Peyer's patch (tissue), 4 donors: ENCODE measurements around the gene RAB24. TPM values are rescaled to one million over a fixed set of nuclear protein-coding genes. Genes with fewer than 3 reads are reported as not detected.

Experiments used
- DNase-seq, 3 donors: peaks; one replicate each; pipeline ENCODE4 v3.0.0-alpha.2; 2017 to 2019
- H3K27ac ChIP-seq, 4 donors: fragments of 200-600 bp; sonication (generic); one replicate each; pipeline ENCODE4 v1.5.1; 2016 to 2019
- H3K27me3 ChIP-seq, 2 donors: fragments of 200-600 bp; sonication (generic); one replicate each; pipeline ENCODE4 v1.5.1; 2019
- H3K36me3 ChIP-seq, 3 donors: fragments of 200-600 bp; sonication (generic); one replicate each; pipeline ENCODE4 v1.5.1; 2016 to 2019
- H3K4me1 ChIP-seq, 4 donors: fragments of 200-600 bp; sonication (generic); one replicate each; pipeline ENCODE4 v1.5.1; 2016 to 2019
- H3K4me3 ChIP-seq, 4 donors: fragments of 200-600 bp; sonication (generic); 1 replicate in 3 of 4; 2 replicates in 1 of 4; pipeline ENCODE4 v1.5.1; 2016 to 2019; ENCODE audit warnings: mild to moderate bottlenecking in 1 of 4
- H3K9me3 ChIP-seq, 4 donors: fragments of 200-600 bp; sonication (generic); one replicate each; pipeline ENCODE4 v1.5.1; 2016 to 2019; ENCODE audit warnings: mild to moderate bottlenecking in 1 of 4
- POLR2A ChIP-seq, 2 donors: fragments of 450-650 bp; IDR thresholded peaks; one replicate each; pipeline ENCODE4 v1.5.1; 2017; ENCODE audit warnings: antibody characterized with exemption in 2 of 2, mild to moderate bottlenecking in 2 of 2, moderate library complexity in 2 of 2
- total RNA-seq, 4 donors: library from RNA; depleted of rRNA; stranded (reverse); fragments of >200 nt; gene quantifications; one replicate each; pipeline ENCODE4 v1.1.0, GENCODE V29; 2016
- TF ChIP-seq, protein P1 (sequence below), 6 experiments: fragments of 450-650 bp in 4 of 6; fragments of 200-600 bp in 2 of 6; sonication (generic) in 1 of 6; IDR thresholded peaks; one replicate each; pipeline ENCODE4 v1.5.1; 2017 to 2019; ENCODE audit warnings: antibody characterized with exemption in 6 of 6, mild to moderate bottlenecking in 3 of 6, moderate library complexity in 1 of 6

RAB24 gene
- total RNA-seq, 4 donors from 2014 or later = 37.0 to 58.6 (median 46.3) TPM

DNA sequence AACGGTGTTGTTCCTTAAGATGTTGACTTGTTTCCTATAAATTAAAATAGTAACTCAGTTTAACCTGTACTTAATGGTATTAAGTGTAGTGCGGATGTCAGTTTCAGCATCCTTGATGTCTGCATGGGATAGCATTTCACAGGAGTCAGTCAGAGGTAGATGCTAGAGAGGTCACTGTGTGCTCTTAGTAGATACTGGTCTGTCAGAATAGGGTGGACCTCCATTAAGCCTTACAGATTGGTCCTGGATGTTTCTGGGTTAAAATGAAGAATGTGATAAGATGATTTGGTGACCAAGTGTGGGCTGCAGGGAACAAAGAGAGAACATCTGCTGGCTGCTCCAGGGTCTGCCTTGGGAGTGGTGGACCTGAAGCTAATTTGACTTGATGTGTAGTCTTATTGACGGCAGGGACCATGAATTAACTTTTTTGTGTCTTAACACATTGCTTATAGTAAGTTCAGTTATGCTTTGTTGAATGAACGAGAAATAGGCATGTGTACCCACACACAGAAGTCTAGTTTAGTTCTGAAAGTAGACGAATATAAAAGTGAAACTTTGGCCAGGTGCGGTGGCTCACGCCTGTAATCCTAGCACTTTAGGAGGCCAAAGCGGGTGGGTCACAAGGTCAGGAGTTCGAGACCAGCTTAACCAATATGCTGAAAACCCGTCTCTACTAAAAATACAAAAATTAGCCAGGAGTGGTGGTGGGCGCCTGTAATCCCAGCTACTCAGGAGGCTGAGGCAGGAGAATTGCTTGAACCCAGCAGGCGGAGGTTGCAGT, 12.5 kb downstream of the RAB24 start:
- Histone ChIP-seq H3K4me1 (peaks cover 0 to 5% (median 3%) of the 10 kb centered on the region in 4 donors), H3K36me3 (peaks cover 0 to 96% (median 0%) of the 10 kb centered on the region in 3 donors), H3K4me3 (no peak overlapping the region), H3K27ac (no peak overlapping the region), H3K9me3 (no peaks in the 10 kb centered on the region), H3K27me3 (no peaks in the 10 kb centered on the region)
- no peak for TF ChIP-seq POLR2A (IDR thresholded peaks at IDR 0.05)
- TF ChIP-seq, protein P1, sequence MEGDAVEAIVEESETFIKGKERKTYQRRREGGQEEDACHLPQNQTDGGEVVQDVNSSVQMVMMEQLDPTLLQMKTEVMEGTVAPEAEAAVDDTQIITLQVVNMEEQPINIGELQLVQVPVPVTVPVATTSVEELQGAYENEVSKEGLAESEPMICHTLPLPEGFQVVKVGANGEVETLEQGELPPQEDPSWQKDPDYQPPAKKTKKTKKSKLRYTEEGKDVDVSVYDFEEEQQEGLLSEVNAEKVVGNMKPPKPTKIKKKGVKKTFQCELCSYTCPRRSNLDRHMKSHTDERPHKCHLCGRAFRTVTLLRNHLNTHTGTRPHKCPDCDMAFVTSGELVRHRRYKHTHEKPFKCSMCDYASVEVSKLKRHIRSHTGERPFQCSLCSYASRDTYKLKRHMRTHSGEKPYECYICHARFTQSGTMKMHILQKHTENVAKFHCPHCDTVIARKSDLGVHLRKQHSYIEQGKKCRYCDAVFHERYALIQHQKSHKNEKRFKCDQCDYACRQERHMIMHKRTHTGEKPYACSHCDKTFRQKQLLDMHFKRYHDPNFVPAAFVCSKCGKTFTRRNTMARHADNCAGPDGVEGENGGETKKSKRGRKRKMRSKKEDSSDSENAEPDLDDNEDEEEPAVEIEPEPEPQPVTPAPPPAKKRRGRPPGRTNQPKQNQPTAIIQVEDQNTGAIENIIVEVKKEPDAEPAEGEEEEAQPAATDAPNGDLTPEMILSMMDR (IDR thresholded peaks at IDR 0.05) = no peak
- DNase-seq = no peak

- H3K36me3 ChIP-seq = peaks cover 0 to 95% (median 0%) of the 10 kb centered on the region in 3 donors
- no peak overlapping the region for H3K4me3 ChIP-seq
- no peaks in the 10 kb centered on the region for H3K27me3 ChIP-seq
- no peaks in the 10 kb centered on the region for H3K4me1 ChIP-seq
- no peak overlapping the region for H3K27ac ChIP-seq
- H3K9me3 ChIP-seq = no peaks in the 10 kb centered on the region
- DNase-seq = no peak
- no peak for TF ChIP-seq POLR2A (IDR thresholded peaks at IDR 0.05)
- TF ChIP-seq, protein P1 (IDR thresholded peaks at IDR 0.05) = no peak
These were observed 15.3 kb downstream of the RAB24 start for GRCh38 chr5:177288191-177288590.

DNA sequence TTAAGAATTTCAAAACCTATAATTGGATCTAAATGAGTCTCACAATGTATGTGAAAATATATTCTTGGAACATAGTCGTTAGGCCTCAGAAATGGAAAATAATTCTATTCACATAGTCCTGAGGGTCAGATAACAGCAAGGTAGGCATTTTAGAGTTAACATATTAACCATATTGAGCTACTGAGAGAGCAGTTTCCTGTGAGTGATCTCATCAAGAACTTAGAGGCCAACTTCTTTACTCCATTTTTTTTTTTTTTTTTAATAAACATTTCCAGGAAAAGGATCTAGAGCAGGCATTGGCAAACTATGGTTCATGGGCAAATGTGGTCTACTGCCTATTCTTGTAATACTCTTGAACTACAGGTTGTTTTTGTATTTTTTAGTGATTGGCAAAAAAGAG, 26.6 kb downstream of the RAB24 start:
- no peak overlapping the region for H3K4me3 ChIP-seq
- no peaks in the 10 kb centered on the region for H3K27me3 ChIP-seq
- no peak for DNase-seq
- no peaks in the 10 kb centered on the region for H3K4me1 ChIP-seq
- TF ChIP-seq, protein P1 (IDR thresholded peaks at IDR 0.05) = no peak
- TF ChIP-seq POLR2A (IDR thresholded peaks at IDR 0.05) = no peak
- H3K36me3 ChIP-seq = peaks cover 0 to 74% (median 0%) of the 10 kb centered on the region in 3 donors
- H3K27ac ChIP-seq = no peak overlapping the region
- no peaks in the 10 kb centered on the region for H3K9me3 ChIP-seq

GRCh38 chr5:177275883-177276282, 27.6 kb downstream of the RAB24 start:
- TF ChIP-seq, protein P1 (IDR thresholded peaks at IDR 0.05) = no peak
- TF ChIP-seq POLR2A (IDR thresholded peaks at IDR 0.05) = no peak
- no peaks in the 10 kb centered on the region for H3K27me3 ChIP-seq
- DNase-seq = no peak
- no peak overlapping the region for H3K4me3 ChIP-seq
- H3K27ac ChIP-seq = no peak overlapping the region
- H3K9me3 ChIP-seq = no peaks in the 10 kb centered on the region
- H3K36me3 ChIP-seq = peaks cover 0 to 68% (median 0%) of the 10 kb centered on the region in 3 donors
- no peaks in the 10 kb centered on the region for H3K4me1 ChIP-seq

GRCh38 chr5:177271113-177271512, 32.4 kb downstream of the RAB24 start:
- Histone ChIP-seq H3K27ac (no peak overlapping the region), H3K36me3 (peaks cover 0 to 85% (median 0%) of the 10 kb centered on the region in 3 donors)

More at GRCh38 chr5:177271113-177271512, 32.4 kb downstream of the RAB24 start:
- Histone ChIP-seq H3K27me3 (no peaks in the 10 kb centered on the region), H3K9me3 (no peaks in the 10 kb centered on the region), H3K4me1 (no peaks in the 10 kb centered on the region), H3K4me3 (no peak overlapping the region)
- DNase-seq = no peak
- TF ChIP-seq POLR2A (IDR thresholded peaks at IDR 0.05) = no peak
- TF ChIP-seq, protein P1 (IDR thresholded peaks at IDR 0.05) = no peak
